T-cell (primary cell): Measurements from ENCODE around the gene POTEE. TPM values are rescaled to one million over a fixed set of nuclear protein-coding genes. Genes with fewer than 3 reads are reported as not detected.
"Not testable (repeated sequence)": the region's sequence is repeated elsewhere in the genome, so short reads cannot be mapped to it uniquely, and the experiment has no call there.

Source experiments
- ATAC-seq, 4 experiments: fragments of 200-7000 bp in 3 of 4; fragments of 150-1000 bp in 1 of 4; cut with Tn5 transposase; replicated peaks in 1 of 4; 1 replicate in 3 of 4; 2 replicates in 1 of 4; pipeline ENCODE4 v1.10.0; 2021; ENCODE audit warnings: moderate library complexity in 3 of 4, mild to moderate bottlenecking in 2 of 4, moderate number of reproducible peaks in 1 of 4
- CTCF ChIA-PET, 2 donors: fragments of 300-600 bp; sonication (Branson Sonifier 250); formaldehyde crosslinking; loops; one replicate each; lab custom pipeline; 2022; ENCODE audit warnings: antibody characterized with exemption in 2 of 2; lab: Charles Lee
- POLR2A ChIA-PET, 2 donors: fragments of 300-600 bp; sonication (Branson Sonifier 250); formaldehyde crosslinking; loops; one replicate each; lab custom pipeline; 2022; ENCODE audit warnings: antibody characterized with exemption in 2 of 2; lab: Charles Lee
- DNase-seq, 35 experiments: peaks; one replicate each; pipeline versions ENCODE4 v3.0.0 to v3.0.0-alpha.2; 2013 to 2023
- H3K27ac ChIP-seq: one replicate; pipeline ENCODE4 v1.5.1; 2013; ENCODE audit warnings: low read length
- H3K27me3 ChIP-seq, 2 experiments: replicated peaks in 1 of 2; 1 replicate in 1 of 2; 2 replicates in 1 of 2; pipeline versions ENCODE4 v1.6.1 to v1.7.0; 2013; ENCODE audit warnings: low read length in 1 of 2, mixed read lengths in 1 of 2; ENCODE audit not compliant: control insufficient read depth in 2 of 2, insufficient read depth in 2 of 2; ENCODE audit errors: extremely low read depth in 1 of 2
- H3K36me3 ChIP-seq, 2 donors: 1 replicate in 1 of 2; 2 replicates in 1 of 2; pipeline versions ENCODE4 v1.6.1 to v1.7.0; 2013; ENCODE audit warnings: low read length in 1 of 2; ENCODE audit not compliant: control insufficient read depth in 2 of 2, insufficient read depth in 1 of 2; ENCODE audit errors: extremely low read depth in 1 of 2
- H3K4me1 ChIP-seq, 2 experiments: 1 replicate in 1 of 2; 2 replicates in 1 of 2; pipeline versions ENCODE4 v1.6.1 to v1.7.0; 2013; ENCODE audit warnings: low read length in 2 of 2, mixed read lengths in 1 of 2; ENCODE audit not compliant: insufficient read depth in 2 of 2, control insufficient read depth in 1 of 2; ENCODE audit errors: extremely low read depth in 1 of 2
- H3K4me3 ChIP-seq, 2 donors: 1 replicate in 1 of 2; 2 replicates in 1 of 2; pipeline versions ENCODE4 v1.5.1 to v1.7.0; 2013; ENCODE audit warnings: mild to moderate bottlenecking in 2 of 2, low read length in 1 of 2, moderate library complexity in 1 of 2; ENCODE audit not compliant: control insufficient read depth in 1 of 2; ENCODE audit errors: extremely low read depth in 1 of 2
- H3K9me3 ChIP-seq: 2 replicates; pipeline ENCODE4 v1.7.0; 2013
- H3K27ac Mint-ChIP-seq, 2 donors: one replicate each; pipeline ENCODE4 v1.8.0; 2020 to 2021; ENCODE audit warnings: mild to moderate bottlenecking in 2 of 2, mixed read lengths in 2 of 2
- H3K27me3 Mint-ChIP-seq, 2 donors: one replicate each; pipeline ENCODE4 v1.8.0; 2021 to 2022; ENCODE audit warnings: mixed read lengths in 2 of 2
- H3K36me3 Mint-ChIP-seq: one replicate; pipeline ENCODE4 v1.8.0; 2021; ENCODE audit warnings: mixed read lengths
- H3K4me1 Mint-ChIP-seq, 3 donors: one replicate each; pipeline ENCODE4 v1.8.0; 2020 to 2022; ENCODE audit warnings: mixed read lengths in 3 of 3, mild to moderate bottlenecking in 1 of 3
- H3K4me3 Mint-ChIP-seq, 3 donors: one replicate each; pipeline ENCODE4 v1.8.0; 2020 to 2022; ENCODE audit warnings: mild to moderate bottlenecking in 3 of 3, mixed read lengths in 3 of 3, moderate library complexity in 3 of 3
- H3K9me3 Mint-ChIP-seq, 3 donors: one replicate each; pipeline ENCODE4 v1.8.0; 2020 to 2022; ENCODE audit warnings: mixed read lengths in 3 of 3
- WGBS: methylation state at CpG from one replicate; pipeline ENCODE4 v1.1.5; 2013; ENCODE audit warnings: missing lambda C conversion rate; ENCODE audit not compliant: insufficient coverage; 5-methylcytosine and 5-hydroxymethylcytosine counted together
- total RNA-seq, 35 experiments: library from RNA in 6 of 35; stranded (reverse) in 6 of 35; fragments of 120-200 nt in 1 of 35; gene quantifications; one replicate each; pipeline versions ENCODE4 v1.2.1 to v1.2.4 and lab custom pipeline; 2013 to 2026

POTEE gene
- total RNA-seq, 5 donors from 2014 or later (not counting 1 experiment from before 2014, with no cell fraction given): 0.09 to 0.53 (median 0.13) TPM

DNA sequence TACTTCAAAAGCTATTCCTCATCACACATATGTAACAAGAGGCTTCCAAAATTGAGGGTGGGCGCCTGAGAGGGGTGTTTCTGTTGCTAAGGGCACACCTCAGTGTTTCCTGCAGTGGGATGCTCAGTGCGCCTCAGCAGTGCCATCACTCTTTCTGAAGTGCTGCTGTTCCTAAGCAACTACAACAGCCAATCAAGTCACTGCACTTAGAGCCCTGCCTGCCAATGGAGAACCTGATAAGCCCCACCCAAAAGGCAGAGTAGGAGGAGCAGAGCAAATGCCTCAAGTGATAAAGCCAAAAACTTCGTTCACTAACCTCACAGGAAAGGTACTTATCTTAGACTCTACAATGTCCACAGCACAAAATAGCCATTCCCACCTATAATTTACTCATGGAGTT is 15.9 kb upstream of the POTEE start:
- H3K4me1 Mint-ChIP-seq, CTCF ChIA-PET, H3K36me3 Mint-ChIP-seq: not testable (repeated sequence)

DNA sequence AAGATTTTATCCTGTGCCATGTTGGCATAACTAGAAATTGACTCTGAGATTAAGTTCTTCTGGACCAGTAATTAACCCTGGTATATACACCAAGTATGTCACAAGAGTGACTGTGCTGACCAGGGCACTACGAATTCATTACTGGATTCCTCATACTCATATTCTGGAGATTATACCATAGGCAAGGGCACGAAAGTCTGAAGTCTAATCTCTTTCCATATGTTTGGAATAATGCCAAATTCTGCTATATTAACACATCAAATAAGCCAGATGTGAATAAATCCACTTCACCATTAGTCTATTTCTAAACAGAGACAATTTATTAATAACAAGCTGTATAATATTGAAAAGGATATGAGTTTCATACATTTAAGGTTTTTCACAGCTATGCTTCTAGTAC is 13.2 kb upstream of the POTEE start:
- peaks cover 2 to 10% of the 10 kb centered on the region in 2 donors for H3K27me3 Mint-ChIP-seq
- H3K4me3 ChIP-seq, H3K4me1 ChIP-seq, H3K9me3 Mint-ChIP-seq, H3K27me3 ChIP-seq, H3K36me3 ChIP-seq, H3K27ac ChIP-seq, H3K9me3 ChIP-seq, CTCF ChIA-PET, H3K4me1 Mint-ChIP-seq, ATAC-seq, H3K4me3 Mint-ChIP-seq, H3K36me3 Mint-ChIP-seq, DNase-seq, POLR2A ChIA-PET, H3K27ac Mint-ChIP-seq: not testable (repeated sequence)
- WGBS: no CpG with 5 or more reads among the region's 2 CpGs

More for the DNA sequence above, 15.9 kb upstream of the POTEE start:
- ATAC-seq, H3K27me3 ChIP-seq, H3K27ac ChIP-seq, H3K4me1 ChIP-seq, H3K9me3 ChIP-seq, H3K4me3 ChIP-seq, POLR2A ChIA-PET, H3K9me3 Mint-ChIP-seq, H3K36me3 ChIP-seq, DNase-seq, H3K27ac Mint-ChIP-seq, H3K4me3 Mint-ChIP-seq: not testable (repeated sequence)
- WGBS: 0% methylated on average over 1 of the region's 3 CpGs
- peaks cover 9 to 20% of the 10 kb centered on the region in 2 donors for H3K27me3 Mint-ChIP-seq

DNA sequence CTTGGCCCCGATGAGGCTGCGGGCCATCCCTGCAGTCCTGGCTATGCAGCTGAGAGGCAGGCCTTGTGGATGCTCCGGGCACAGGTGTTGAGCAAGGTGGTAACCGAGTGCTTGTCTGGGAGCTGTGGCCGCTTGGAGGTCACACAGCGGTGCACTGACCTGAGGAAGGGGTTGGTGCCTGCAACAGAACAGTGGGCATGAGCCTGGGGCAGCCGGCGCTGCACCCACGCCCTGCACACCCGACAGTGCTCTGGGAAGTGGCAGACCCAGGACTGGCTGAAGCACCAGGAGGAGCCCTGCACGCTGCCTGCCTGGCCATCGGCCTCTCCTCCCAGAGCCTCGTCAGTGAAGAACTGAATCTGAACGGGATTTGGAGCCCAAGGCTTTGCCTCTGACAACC is 8.2 kb upstream of the POTEE start:
- H3K27ac Mint-ChIP-seq: no peak overlapping the region
- Histone ChIP-seq H3K4me3 (no peak overlapping the region), H3K36me3 (no peaks in the 10 kb centered on the region), H3K9me3 (no peaks in the 10 kb centered on the region), H3K27ac (no peak overlapping the region), H3K27me3 (peaks cover 0 to 19% of the 10 kb centered on the region in 2 experiments), H3K4me1 (no peaks in the 10 kb centered on the region)
- ChIA-PET CTCF (no interaction called here), POLR2A (no interaction called here)
- no peaks in the 10 kb centered on the region for H3K4me1 Mint-ChIP-seq
- H3K27me3 Mint-ChIP-seq: no peaks in the 10 kb centered on the region
- no peaks in the 10 kb centered on the region for H3K9me3 Mint-ChIP-seq
- no peak for ATAC-seq
- WGBS: 78% methylated on average over 13 of the region's 14 CpGs
- DNase-seq: no peak
- H3K36me3 Mint-ChIP-seq: no peaks in the 10 kb centered on the region
- no peak overlapping the region for H3K4me3 Mint-ChIP-seq

DNA sequence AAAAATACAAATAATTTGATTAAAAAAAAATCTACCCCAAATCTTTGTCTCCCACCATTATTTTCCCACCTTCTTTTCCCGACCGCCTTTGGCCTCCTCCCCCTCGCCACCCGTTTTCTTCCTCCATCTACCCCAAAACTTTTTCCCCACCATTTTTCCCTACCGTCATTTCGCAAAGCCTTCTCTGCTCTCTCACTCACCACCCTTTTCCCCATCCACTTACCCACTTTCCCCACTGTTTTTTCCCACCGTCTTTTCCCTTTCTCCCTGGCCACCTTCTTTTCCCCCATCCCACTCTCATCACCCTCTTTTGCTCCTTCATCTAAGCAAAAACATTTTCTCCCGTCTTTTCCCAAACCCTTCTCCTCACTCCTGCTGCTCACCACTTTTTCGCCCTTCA is 1.5 kb upstream of the POTEE start:
- H3K36me3 ChIP-seq, H3K4me3 Mint-ChIP-seq, H3K4me1 Mint-ChIP-seq, H3K36me3 Mint-ChIP-seq, H3K27me3 ChIP-seq, CTCF ChIA-PET, DNase-seq, ATAC-seq, H3K4me1 ChIP-seq, H3K4me3 ChIP-seq, H3K27ac Mint-ChIP-seq, H3K9me3 ChIP-seq, H3K9me3 Mint-ChIP-seq, H3K27me3 Mint-ChIP-seq, H3K27ac ChIP-seq, POLR2A ChIA-PET: not testable (repeated sequence)
- no CpG with 5 or more reads among the region's 9 CpGs for WGBS

DNA sequence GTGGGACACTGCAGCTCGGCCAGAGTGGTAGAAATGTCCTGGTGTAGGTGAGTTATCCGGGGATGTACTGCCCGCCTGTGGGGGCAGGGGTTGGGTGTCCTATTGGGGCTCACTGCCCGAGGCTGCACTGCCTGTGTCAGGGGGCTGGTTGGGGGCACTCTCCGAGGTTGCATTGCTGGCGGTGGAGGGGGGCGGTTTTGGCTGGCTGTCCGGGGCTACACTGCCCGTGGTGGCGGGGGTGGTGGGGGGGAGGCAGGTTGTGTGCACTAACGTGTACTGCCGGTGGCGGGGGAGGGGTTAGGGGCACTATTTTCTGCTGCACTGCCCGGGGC is 403 bp downstream of the POTEE start:
- H3K27me3 ChIP-seq, H3K9me3 Mint-ChIP-seq, DNase-seq, H3K27me3 Mint-ChIP-seq, H3K4me1 Mint-ChIP-seq, H3K4me3 Mint-ChIP-seq, H3K9me3 ChIP-seq, H3K36me3 Mint-ChIP-seq, H3K27ac ChIP-seq, ATAC-seq, CTCF ChIA-PET, H3K4me3 ChIP-seq, H3K36me3 ChIP-seq, POLR2A ChIA-PET, H3K27ac Mint-ChIP-seq, H3K4me1 ChIP-seq: not testable (repeated sequence)
- WGBS: no CpG with 5 or more reads among the region's 14 CpGs

DNA sequence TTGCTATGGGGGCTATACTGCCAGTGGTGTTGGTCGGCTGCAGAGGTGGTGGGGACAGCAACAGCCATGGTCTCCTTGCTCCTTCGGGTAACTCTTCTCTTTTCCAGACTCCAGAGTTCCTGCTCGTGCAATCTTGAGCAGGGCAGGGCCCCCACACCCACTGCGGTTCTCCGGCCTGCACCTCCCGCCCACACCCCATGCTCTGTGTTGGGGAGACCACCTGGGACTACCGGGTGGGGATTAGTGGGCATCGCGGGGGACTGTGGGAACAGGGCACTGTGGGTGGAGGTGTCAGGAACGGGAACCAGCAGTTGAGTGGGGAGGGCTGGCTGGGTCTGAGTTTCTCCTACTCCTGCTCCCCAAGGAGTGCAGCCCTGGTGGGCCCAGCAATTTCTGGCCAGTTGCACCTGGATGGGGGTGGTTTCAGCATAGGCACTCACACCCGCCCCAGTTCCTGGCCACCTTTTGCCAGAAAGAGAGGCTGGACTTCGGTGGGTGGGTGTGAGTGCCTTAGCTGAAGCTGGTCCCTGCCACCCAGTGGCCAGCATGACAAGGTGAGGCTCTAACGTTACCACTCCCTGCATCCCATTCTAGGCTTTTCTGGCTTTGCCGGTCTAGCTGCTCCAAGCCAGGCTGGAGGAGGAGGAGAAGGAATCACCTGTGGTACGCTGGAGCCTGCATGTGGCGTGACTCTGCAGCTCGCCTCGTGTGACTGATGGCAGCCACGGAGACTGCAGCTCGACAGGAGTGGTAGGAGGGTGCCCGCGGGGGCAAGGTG is 1.3 kb downstream of the POTEE start:
- H3K36me3 Mint-ChIP-seq, ATAC-seq, H3K4me3 ChIP-seq, H3K9me3 ChIP-seq, H3K27ac ChIP-seq, H3K36me3 ChIP-seq, CTCF ChIA-PET, H3K27ac Mint-ChIP-seq, H3K27me3 ChIP-seq, DNase-seq, H3K4me1 Mint-ChIP-seq, H3K4me1 ChIP-seq, H3K9me3 Mint-ChIP-seq, H3K4me3 Mint-ChIP-seq, POLR2A ChIA-PET, H3K27me3 Mint-ChIP-seq: not testable (repeated sequence)
- no CpG with 5 or more reads among the region's 22 CpGs for WGBS
